ENCODE measurements around the gene ZNF140.

- TF ChIP-seq, protein P1, sequence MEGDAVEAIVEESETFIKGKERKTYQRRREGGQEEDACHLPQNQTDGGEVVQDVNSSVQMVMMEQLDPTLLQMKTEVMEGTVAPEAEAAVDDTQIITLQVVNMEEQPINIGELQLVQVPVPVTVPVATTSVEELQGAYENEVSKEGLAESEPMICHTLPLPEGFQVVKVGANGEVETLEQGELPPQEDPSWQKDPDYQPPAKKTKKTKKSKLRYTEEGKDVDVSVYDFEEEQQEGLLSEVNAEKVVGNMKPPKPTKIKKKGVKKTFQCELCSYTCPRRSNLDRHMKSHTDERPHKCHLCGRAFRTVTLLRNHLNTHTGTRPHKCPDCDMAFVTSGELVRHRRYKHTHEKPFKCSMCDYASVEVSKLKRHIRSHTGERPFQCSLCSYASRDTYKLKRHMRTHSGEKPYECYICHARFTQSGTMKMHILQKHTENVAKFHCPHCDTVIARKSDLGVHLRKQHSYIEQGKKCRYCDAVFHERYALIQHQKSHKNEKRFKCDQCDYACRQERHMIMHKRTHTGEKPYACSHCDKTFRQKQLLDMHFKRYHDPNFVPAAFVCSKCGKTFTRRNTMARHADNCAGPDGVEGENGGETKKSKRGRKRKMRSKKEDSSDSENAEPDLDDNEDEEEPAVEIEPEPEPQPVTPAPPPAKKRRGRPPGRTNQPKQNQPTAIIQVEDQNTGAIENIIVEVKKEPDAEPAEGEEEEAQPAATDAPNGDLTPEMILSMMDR (IDR thresholded peaks at IDR 0.05) = no peak
- TF ChIP-seq POLR2A (IDR thresholded peaks at IDR 0.05) (no peak), POLR2AphosphoS5 (IDR thresholded peaks at IDR 0.05) (no peak), EP300 (IDR thresholded peaks at IDR 0.05) (no peak)
These were observed 34.0 kb upstream of the ZNF140 start for GRCh38 chr12:133046698-133047097.

All from sigmoid colon (tissue), 4 donors.